ENCODE results near the gene TST. TPM values are rescaled to one million over a fixed set of nuclear protein-coding genes. Genes with fewer than 3 reads are reported as not detected.
"Not testable (repeated sequence)": the region's sequence is repeated elsewhere in the genome, so short reads cannot be mapped to it uniquely, and the experiment has no call there.

The TST gene
- total RNA-seq, 1 donor from 2014 or later = 63.5 TPM

- no peak for DNase-seq
- no peak for ATAC-seq (ENCODE audit: poor library complexity)
- intact Hi-C loops (cut with DNase I) = no loop called here
Observed at GRCh38 chr22:37000676-37001534, 18.3 kb downstream of the TST start.

GRCh38 chr22:36999463-36999862, 19.8 kb downstream of the TST start:
- ATAC-seq (ENCODE audit: poor library complexity) (no peak), DNase-seq (no peak)
- intact Hi-C loops (cut with DNase I) = no loop called here

- intact Hi-C loops (cut with DNase I) = no loop called here
- DNase-seq (no peak), ATAC-seq (ENCODE audit: poor library complexity) (no peak)
Observed at GRCh38 chr22:36998620-36999351, 20.5 kb downstream of the TST start.

- intact Hi-C loops (cut with DNase I) = no loop called here
- ATAC-seq (ENCODE audit: poor library complexity) (no peak), DNase-seq (no peak)
Observed at GRCh38 chr22:36997746-36998145, 21.5 kb downstream of the TST start.

GRCh38 chr22:36991206-36991605, 28.0 kb downstream of the TST start:
- no peak for ATAC-seq (ENCODE audit: poor library complexity)
- intact Hi-C loops (cut with DNase I) = no loop called here

GRCh38 chr22:36990457-36990856, 28.8 kb downstream of the TST start:
- no peak for ATAC-seq (ENCODE audit: poor library complexity)
- intact Hi-C loops (cut with DNase I) = no loop called here

More at GRCh38 chr22:36991206-36991605, 28.0 kb downstream of the TST start:
- DNase-seq = no peak

GRCh38 chr22:36989012-36989411, 30.2 kb downstream of the TST start:
- DNase-seq; intact Hi-C loops (cut with DNase I); ATAC-seq (ENCODE audit: poor library complexity): not testable (repeated sequence)

More at GRCh38 chr22:36990457-36990856, 28.8 kb downstream of the TST start:
- no peak for DNase-seq

GRCh38 chr22:36988075-36988832, 31.0 kb downstream of the TST start:
- intact Hi-C loops (cut with DNase I) = no loop called here
- DNase-seq (no peak), ATAC-seq (ENCODE audit: poor library complexity) (no peak)

- ATAC-seq (ENCODE audit: poor library complexity) (no peak), DNase-seq (no peak)
- intact Hi-C loops (cut with DNase I) = no loop called here
Observed at GRCh38 chr22:36986242-36986821, 32.9 kb downstream of the TST start.

- DNase-seq (no peak), ATAC-seq (ENCODE audit: poor library complexity) (no peak)
- intact Hi-C loops (cut with DNase I) = no loop called here
Observed at GRCh38 chr22:36985211-36985889, 33.9 kb downstream of the TST start.

- intact Hi-C loops (cut with DNase I) = no loop called here
- ATAC-seq (ENCODE audit: poor library complexity) (no peak), DNase-seq (no peak)
Observed at GRCh38 chr22:36982136-36982535, 37.1 kb downstream of the TST start.

- intact Hi-C loops (cut with DNase I) = no loop called here
- DNase-seq = no peak
- ATAC-seq (ENCODE audit: poor library complexity) = no peak
Observed at GRCh38 chr22:36981247-36981775, 37.9 kb downstream of the TST start.

GRCh38 chr22:36979016-36979910, 40.0 kb downstream of the TST start:
- DNase-seq = no peak
- no peak for ATAC-seq (ENCODE audit: poor library complexity)
- intact Hi-C loops (cut with DNase I) = loop anchor here (5.0 to 10.0 kb wide), 2 partner anchors 104 to 197 kb away; no protein-coding TSS in a partner anchor

- peak; percentile 99 for ATAC-seq (ENCODE audit: poor library complexity)
- peak; percentile 94 for DNase-seq
- intact Hi-C loops (cut with DNase I) = loop anchor here (5.0 to 10.0 kb wide), 2 partner anchors 103 to 196 kb away; no protein-coding TSS in a partner anchor
Observed at GRCh38 chr22:36977947-36978660, 41.1 kb downstream of the TST start.

GRCh38 chr22:36977401-36977861, 41.8 kb downstream of the TST start:
- intact Hi-C loops (cut with DNase I) = loop anchor here (5.0 to 10.0 kb wide), 2 partner anchors 103 to 195 kb away; no protein-coding TSS in a partner anchor
- ATAC-seq (ENCODE audit: poor library complexity) (peak; percentile 76), DNase-seq (peak; percentile 76)

- no peak for DNase-seq
- intact Hi-C loops (cut with DNase I) = loop anchor here (5.0 to 10.0 kb wide), 2 partner anchors 102 to 194 kb away; no protein-coding TSS in a partner anchor
- no peak for ATAC-seq (ENCODE audit: poor library complexity)
Observed at GRCh38 chr22:36976606-36977005, 42.6 kb downstream of the TST start.

All from Right ventricle myocardium superior (tissue), 1 donor.